HG03442 (cell line): ENCODE measurements around the gene EIPR1.

ENCODE experiments used
- ATAC-seq: cut with Tn5 transposase; IDR thresholded peaks from one replicate; pipeline ENCODE4 v1.9.1; 2021; ENCODE audit warnings: mild to moderate bottlenecking, moderate library complexity; ENCODE audit not compliant: unreplicated experiment

EIPR1 gene

GRCh38 chr2:3223080-3223923, 154.3 kb downstream of the EIPR1 start:
- ATAC-seq, result peak; percentile 95

- peak; percentile 28 for ATAC-seq
Measured at GRCh38 chr2:3222636-3223035, 155.0 kb downstream of the EIPR1 start.

- no peak for ATAC-seq
Measured at GRCh38 chr2:3219536-3219935, 158.1 kb downstream of the EIPR1 start.

- no peak for ATAC-seq
Measured at GRCh38 chr2:3217646-3218045, 160.0 kb downstream of the EIPR1 start.

GRCh38 chr2:3216841-3217495, 160.7 kb downstream of the EIPR1 start:
- ATAC-seq, result no peak

- ATAC-seq, result no peak
Measured at GRCh38 chr2:3214806-3215404, 162.7 kb downstream of the EIPR1 start.

GRCh38 chr2:3214065-3214464, 163.6 kb downstream of the EIPR1 start:
- ATAC-seq, result no peak

GRCh38 chr2:3212984-3213383, 164.6 kb downstream of the EIPR1 start:
- no peak for ATAC-seq

GRCh38 chr2:3212061-3212362, 165.6 kb downstream of the EIPR1 start:
- no peak for ATAC-seq

GRCh38 chr2:3211256-3212060, 166.2 kb downstream of the EIPR1 start:
- no peak for ATAC-seq

GRCh38 chr2:3210257-3210656, 167.4 kb downstream of the EIPR1 start:
- ATAC-seq, result no peak

- ATAC-seq, result no peak
Measured at GRCh38 chr2:3209258-3209657, 168.4 kb downstream of the EIPR1 start.

GRCh38 chr2:3208591-3208990, 169.0 kb downstream of the EIPR1 start:
- no peak for ATAC-seq

GRCh38 chr2:3208179-3208578, 169.4 kb downstream of the EIPR1 start:
- no peak for ATAC-seq

- ATAC-seq, result no peak
Measured at GRCh38 chr2:3207091-3207491, 170.5 kb downstream of the EIPR1 start.

GRCh38 chr2:3205845-3206244, 171.8 kb downstream of the EIPR1 start:
- no peak for ATAC-seq

GRCh38 chr2:3204031-3204821, 173.4 kb downstream of the EIPR1 start:
- ATAC-seq, result no peak

GRCh38 chr2:3203497-3204019, 174.1 kb downstream of the EIPR1 start:
- ATAC-seq, result no peak

GRCh38 chr2:3202926-3203325, 174.7 kb downstream of the EIPR1 start:
- ATAC-seq, result no peak

GRCh38 chr2:3201281-3201680, 176.3 kb downstream of the EIPR1 start:
- no peak for ATAC-seq
